ENCODE results near the gene B4GALT1.

B4GALT1 gene

DNA sequence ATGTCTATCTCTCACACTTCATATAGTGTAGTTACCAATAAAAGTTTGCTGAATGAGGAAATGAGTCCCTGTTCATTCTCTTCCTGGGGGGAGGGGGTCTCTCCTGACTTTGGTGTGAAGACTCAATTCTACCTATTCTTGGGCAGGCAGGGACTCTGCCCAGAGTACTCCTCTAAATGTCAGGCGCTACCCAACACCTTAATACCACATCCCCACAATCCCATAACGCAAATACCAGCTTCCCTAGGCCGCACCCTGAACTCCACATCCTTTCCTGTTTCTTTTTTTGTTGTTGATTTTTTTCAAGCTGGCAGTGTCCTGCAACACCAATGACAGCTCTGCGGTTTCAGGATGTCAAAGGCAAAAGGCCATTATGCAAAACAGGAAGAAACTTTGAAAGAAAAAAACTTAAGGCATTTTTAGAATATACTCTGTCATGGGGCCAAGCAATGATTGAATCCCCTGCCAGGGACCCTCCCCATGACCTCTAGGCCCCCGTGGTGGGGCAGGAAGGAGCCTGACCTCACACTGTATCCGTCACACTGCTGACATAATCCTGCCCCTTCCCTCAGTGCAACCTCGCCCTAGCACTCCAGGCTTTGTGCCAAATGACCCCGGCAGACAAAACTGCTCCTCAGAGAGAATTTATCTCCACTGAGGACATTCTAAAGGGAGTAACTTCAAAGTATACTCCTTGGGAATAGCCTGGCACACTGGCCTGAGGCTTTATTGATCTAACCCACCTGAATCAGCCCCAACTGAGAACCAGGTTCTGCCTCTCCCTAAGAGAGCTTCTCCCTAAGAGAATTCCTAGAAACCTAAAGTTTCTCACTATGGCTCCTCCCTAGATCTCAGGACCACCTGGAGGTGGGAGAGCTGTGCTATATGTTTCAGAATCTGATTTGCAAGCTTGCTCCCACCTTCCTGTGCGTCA is 8.0 kb downstream of the B4GALT1 start:
- Histone ChIP-seq H3K4me3 (ENCODE audit: low read length) (peak overlapping the region; percentile 68), H3K9ac (ENCODE audit: low read length) (peak overlapping the region; percentile 73), H3K27me3 (replicated peaks; ENCODE audit: control insufficient read depth, insufficient read depth, low read length) (no peaks in the 10 kb centered on the region), H3K4me1 (ENCODE audit: control insufficient read depth, insufficient read depth, low read length) (peaks cover 82% of the 10 kb centered on the region), H3K36me3 (ENCODE audit: control insufficient read depth, insufficient read depth, low read length, severe bottlenecking) (no peaks in the 10 kb centered on the region), H3K9me3 (ENCODE audit: control insufficient read depth, low read length) (no peaks in the 10 kb centered on the region)
- DNase-seq (ENCODE audit: low read depth) = peak; percentile 56

DNA sequence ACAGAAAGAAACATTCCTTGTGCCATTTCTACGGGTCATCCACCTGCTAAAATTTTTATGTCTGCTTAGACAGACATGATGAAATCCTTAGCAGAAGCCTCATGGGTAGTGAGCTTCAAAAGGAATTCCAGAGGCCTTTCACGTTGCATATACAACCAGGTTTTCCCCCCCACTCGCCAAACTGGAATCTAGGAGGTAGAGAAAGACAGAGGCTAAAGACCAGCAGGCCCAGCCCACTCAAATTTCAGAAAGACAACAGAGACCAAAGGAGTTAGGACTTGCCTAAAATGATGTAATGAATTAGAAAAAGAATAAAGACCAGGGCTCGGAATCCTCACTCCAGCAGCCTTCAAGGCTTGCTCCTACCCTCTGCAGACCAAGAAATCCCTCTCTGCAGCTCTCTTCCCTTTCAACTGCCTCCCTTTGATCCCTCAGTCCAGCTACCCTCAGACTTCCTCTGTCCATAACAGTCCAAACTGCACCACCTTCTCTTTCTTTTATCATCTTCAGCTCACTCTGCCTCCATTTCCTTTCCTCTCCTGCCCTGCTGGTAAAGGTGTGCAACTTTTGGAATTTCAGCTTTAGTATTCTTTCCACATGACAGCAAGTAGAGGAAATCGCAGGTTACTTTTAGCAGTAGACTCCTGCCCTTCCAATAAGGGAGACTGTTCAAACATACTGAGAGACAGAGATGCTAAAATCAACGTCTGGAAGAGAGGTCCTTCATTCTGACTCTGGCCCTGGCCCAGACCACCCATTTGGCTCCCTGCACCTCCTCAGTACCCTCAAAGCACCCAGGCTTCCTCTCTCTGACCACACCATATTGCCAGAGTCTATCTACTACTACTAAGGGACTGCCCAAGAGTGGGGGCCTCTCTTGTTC is 8.9 kb downstream of the B4GALT1 start:
- Histone ChIP-seq H3K9me3 (ENCODE audit: control insufficient read depth, low read length) (no peaks in the 10 kb centered on the region), H3K27me3 (replicated peaks; ENCODE audit: control insufficient read depth, insufficient read depth, low read length) (no peaks in the 10 kb centered on the region), H3K9ac (ENCODE audit: low read length) (peak overlapping the region; percentile 73), H3K36me3 (ENCODE audit: control insufficient read depth, insufficient read depth, low read length, severe bottlenecking) (no peaks in the 10 kb centered on the region), H3K4me3 (ENCODE audit: low read length) (peak overlapping the region; percentile 68), H3K4me1 (ENCODE audit: control insufficient read depth, insufficient read depth, low read length) (peaks cover 73% of the 10 kb centered on the region)
- DNase-seq (ENCODE audit: low read depth) = peak; percentile 42

DNA sequence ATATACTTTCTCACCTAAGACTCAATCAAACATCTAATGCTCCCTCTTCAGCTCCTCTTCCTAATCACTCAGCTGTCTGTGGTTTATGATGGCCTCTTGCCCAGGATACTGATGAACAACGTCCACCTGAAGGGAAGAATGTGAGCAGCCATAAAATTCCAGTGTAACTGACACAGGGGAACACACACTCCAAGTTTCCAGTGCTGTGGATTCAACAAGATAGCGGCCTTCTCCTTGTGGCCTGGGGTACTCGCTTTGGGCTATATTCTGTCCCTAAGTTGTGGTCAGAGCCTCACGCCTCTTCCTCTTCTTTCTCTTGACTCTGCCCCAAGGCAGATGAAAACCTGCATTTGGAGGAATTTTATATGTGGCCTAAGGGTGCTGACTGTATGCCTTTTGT is 11.7 kb downstream of the B4GALT1 start:
- Histone ChIP-seq H3K4me1 (ENCODE audit: control insufficient read depth, insufficient read depth, low read length) (peaks cover 64% of the 10 kb centered on the region), H3K36me3 (ENCODE audit: control insufficient read depth, insufficient read depth, low read length, severe bottlenecking) (no peaks in the 10 kb centered on the region)
- no peak for DNase-seq (ENCODE audit: low read depth)

DNA sequence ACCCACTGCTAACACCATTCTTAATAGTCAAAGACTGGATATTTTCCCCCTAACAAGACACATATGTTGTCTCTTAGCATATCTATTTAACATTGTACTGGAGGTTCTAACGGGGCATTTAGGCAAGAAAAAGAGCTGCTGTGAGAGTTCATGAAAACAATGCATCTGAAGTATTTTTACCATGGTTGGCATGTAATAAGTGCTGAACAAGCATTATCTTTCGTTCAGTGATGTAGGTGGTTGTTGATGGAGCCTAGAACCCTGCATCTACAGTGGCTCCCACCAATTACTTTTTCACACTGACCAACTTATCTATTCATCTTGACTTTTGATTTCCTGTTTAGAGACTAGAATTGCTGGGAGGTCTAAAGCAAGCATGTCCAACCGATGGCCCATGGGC is 12.8 kb downstream of the B4GALT1 start:
- no peak overlapping the region for H3K4me3 ChIP-seq (ENCODE audit: low read length)
- no peaks in the 10 kb centered on the region for H3K9me3 ChIP-seq (ENCODE audit: control insufficient read depth, low read length)

More for the DNA sequence above, 11.7 kb downstream of the B4GALT1 start:
- no peaks in the 10 kb centered on the region for H3K27me3 ChIP-seq (replicated peaks; ENCODE audit: control insufficient read depth, insufficient read depth, low read length)
- H3K9me3 ChIP-seq (ENCODE audit: control insufficient read depth, low read length) = no peaks in the 10 kb centered on the region
- no peak overlapping the region for H3K4me3 ChIP-seq (ENCODE audit: low read length)
- H3K9ac ChIP-seq (ENCODE audit: low read length) = no peak overlapping the region

DNA sequence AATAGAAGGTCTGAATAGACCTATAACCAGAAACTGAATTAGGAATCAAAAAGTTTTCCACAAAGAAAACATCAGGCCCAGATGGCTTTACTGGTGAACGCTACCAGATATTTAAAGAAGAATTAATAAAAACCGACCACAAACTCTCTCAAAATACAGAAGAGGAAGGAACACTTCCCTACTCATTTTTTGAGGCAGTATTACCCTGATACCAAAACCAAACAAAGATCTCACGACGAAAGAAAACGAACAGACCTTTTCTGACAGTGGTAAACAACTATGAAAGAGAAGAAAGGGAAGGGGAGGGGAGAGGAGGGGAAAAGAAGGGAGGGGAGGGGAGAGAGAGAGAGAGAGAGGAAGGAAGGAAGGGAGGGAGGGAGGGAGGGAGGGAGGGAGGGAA is 13.5 kb downstream of the B4GALT1 start:
- DNase-seq (ENCODE audit: low read depth) = no peak

More for the DNA sequence above, 12.8 kb downstream of the B4GALT1 start:
- Histone ChIP-seq H3K27me3 (replicated peaks; ENCODE audit: control insufficient read depth, insufficient read depth, low read length) (no peaks in the 10 kb centered on the region), H3K9ac (ENCODE audit: low read length) (no peak overlapping the region), H3K36me3 (ENCODE audit: control insufficient read depth, insufficient read depth, low read length, severe bottlenecking) (no peaks in the 10 kb centered on the region), H3K4me1 (ENCODE audit: control insufficient read depth, insufficient read depth, low read length) (peaks cover 60% of the 10 kb centered on the region)
- DNase-seq (ENCODE audit: low read depth) = no peak

DNA sequence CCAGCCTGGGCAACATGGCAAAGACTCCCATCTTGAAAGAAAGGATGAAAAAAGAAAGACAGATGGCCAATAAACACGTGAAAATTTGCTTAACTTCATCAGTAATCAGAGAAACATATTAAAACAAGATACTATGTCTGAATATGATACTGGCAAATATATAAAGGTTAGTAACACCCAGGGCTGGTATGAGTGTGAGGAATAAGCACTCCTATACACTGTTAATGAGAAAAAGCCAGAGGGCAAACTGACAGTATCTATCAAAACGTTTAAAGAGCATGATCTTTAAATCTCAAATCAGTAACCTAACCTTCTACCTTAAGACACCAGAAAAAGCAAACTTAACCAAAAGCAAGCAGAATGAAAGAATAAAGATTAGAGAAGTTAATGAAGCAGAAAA is 14.1 kb downstream of the B4GALT1 start:
- H3K9me3 ChIP-seq (ENCODE audit: control insufficient read depth, low read length) = no peaks in the 10 kb centered on the region
- DNase-seq (ENCODE audit: low read depth) = no peak
- H3K9ac ChIP-seq (ENCODE audit: low read length) = no peak overlapping the region
- no peaks in the 10 kb centered on the region for H3K27me3 ChIP-seq (replicated peaks; ENCODE audit: control insufficient read depth, insufficient read depth, low read length)
- no peak overlapping the region for H3K4me3 ChIP-seq (ENCODE audit: low read length)
- peaks cover 46% of the 10 kb centered on the region for H3K4me1 ChIP-seq (ENCODE audit: control insufficient read depth, insufficient read depth, low read length)
- no peaks in the 10 kb centered on the region for H3K36me3 ChIP-seq (ENCODE audit: control insufficient read depth, insufficient read depth, low read length, severe bottlenecking)

More for the DNA sequence above, 13.5 kb downstream of the B4GALT1 start:
- Histone ChIP-seq H3K4me1 (ENCODE audit: control insufficient read depth, insufficient read depth, low read length) (peaks cover 53% of the 10 kb centered on the region), H3K27me3 (replicated peaks; ENCODE audit: control insufficient read depth, insufficient read depth, low read length) (no peaks in the 10 kb centered on the region), H3K36me3 (ENCODE audit: control insufficient read depth, insufficient read depth, low read length, severe bottlenecking) (no peaks in the 10 kb centered on the region), H3K9me3 (ENCODE audit: control insufficient read depth, low read length) (no peaks in the 10 kb centered on the region), H3K9ac (ENCODE audit: low read length) (no peak overlapping the region), H3K4me3 (ENCODE audit: low read length) (no peak overlapping the region)

DNA sequence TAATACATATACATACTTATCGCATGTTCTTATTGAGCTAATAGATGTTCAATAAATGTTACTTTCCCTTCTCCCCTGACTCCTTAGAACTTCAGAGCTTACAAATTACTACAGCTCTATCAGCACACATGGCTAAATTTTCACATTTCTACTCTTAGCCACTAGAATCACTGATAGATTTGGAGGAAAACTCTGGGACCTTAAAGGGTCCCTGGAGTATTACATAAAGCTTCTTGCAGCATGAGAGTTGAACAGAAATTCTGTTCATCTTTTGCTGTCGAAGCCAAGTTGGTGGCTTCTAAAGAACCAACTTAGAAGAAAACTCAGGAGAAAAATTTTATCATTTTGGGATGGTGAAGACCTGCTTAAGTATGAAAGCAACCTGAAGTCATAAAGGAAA is 15.5 kb downstream of the B4GALT1 start:
- Histone ChIP-seq H3K9ac (ENCODE audit: low read length) (peak overlapping the region; percentile 63), H3K36me3 (ENCODE audit: control insufficient read depth, insufficient read depth, low read length, severe bottlenecking) (no peaks in the 10 kb centered on the region), H3K4me1 (ENCODE audit: control insufficient read depth, insufficient read depth, low read length) (peaks cover 32% of the 10 kb centered on the region), H3K9me3 (ENCODE audit: control insufficient read depth, low read length) (no peaks in the 10 kb centered on the region), H3K27me3 (replicated peaks; ENCODE audit: control insufficient read depth, insufficient read depth, low read length) (no peaks in the 10 kb centered on the region), H3K4me3 (ENCODE audit: low read length) (peak overlapping the region; percentile 67)
- no peak for DNase-seq (ENCODE audit: low read depth)

DNA sequence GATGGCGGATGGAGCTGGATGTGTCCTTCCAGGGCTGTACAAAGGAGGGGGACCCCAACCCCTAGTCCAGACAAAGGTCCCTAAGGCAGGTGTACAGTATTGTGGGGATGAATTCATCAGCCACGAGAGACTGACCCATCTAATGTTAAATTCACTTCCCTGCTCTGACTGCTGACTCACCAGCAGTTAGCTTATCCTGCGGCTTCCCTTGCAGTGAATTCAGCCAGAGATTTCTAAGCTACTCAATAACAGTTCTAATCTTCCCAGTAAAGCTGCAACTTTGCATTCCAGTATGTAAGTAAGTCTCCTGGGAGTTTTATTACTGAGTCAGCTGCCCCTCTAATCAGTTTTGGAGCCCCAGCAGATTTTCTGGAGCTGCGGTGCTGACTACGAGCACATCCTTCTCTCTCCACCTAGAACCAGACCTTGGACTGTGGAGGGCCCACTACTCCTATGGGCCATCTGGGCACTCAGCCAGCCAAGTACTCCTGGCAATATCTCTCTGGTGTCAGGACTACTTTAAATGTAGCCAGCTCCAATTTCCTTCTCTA is 16.1 kb downstream of the B4GALT1 start:
- no peaks in the 10 kb centered on the region for H3K27me3 ChIP-seq (replicated peaks; ENCODE audit: control insufficient read depth, insufficient read depth, low read length)
- DNase-seq (ENCODE audit: low read depth) = peak; percentile 95

DNA sequence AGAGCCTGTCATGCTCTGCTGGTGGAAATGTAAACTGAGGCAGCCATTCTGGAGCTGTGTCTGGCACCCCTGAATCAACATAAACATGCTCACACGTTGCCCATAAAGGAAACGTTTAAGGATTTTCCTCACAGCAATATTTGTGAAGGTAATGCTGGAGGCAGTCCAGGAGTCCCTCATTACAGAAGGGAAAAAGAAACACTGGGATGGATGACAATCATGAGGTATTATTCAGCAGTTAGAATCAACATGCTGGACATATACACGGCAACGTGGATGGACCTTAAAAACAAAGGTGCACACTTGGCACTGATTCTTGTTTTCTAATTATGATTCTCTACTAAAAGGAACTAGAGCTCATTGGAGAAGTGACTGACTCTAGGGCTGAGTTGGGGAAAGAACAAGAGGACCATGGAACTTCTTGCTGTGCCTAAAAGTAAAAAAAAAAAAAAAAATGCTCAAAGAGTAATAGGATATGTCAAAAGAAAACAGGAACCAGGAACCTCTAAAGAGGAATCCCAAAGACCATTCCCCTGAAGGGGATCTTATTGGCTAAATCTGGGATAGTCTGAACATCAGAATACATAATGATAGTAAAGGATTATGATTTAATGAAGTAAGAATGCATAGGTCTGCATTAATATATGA is 18.6 kb downstream of the B4GALT1 start:
- no peaks in the 10 kb centered on the region for H3K27me3 ChIP-seq (replicated peaks; ENCODE audit: control insufficient read depth, insufficient read depth, low read length)
- peaks cover 28% of the 10 kb centered on the region for H3K4me1 ChIP-seq (ENCODE audit: control insufficient read depth, insufficient read depth, low read length)
- H3K9ac ChIP-seq (ENCODE audit: low read length) = no peak overlapping the region
- no peaks in the 10 kb centered on the region for H3K9me3 ChIP-seq (ENCODE audit: control insufficient read depth, low read length)
- H3K4me3 ChIP-seq (ENCODE audit: low read length) = no peak overlapping the region
- no peaks in the 10 kb centered on the region for H3K36me3 ChIP-seq (ENCODE audit: control insufficient read depth, insufficient read depth, low read length, severe bottlenecking)
- DNase-seq (ENCODE audit: low read depth) = no peak

More for the DNA sequence above, 16.1 kb downstream of the B4GALT1 start:
- Histone ChIP-seq H3K9me3 (ENCODE audit: control insufficient read depth, low read length) (no peaks in the 10 kb centered on the region), H3K4me3 (ENCODE audit: low read length) (peak overlapping the region; percentile 67), H3K36me3 (ENCODE audit: control insufficient read depth, insufficient read depth, low read length, severe bottlenecking) (no peaks in the 10 kb centered on the region), H3K9ac (ENCODE audit: low read length) (peak overlapping the region; percentile 63), H3K4me1 (ENCODE audit: control insufficient read depth, insufficient read depth, low read length) (peaks cover 28% of the 10 kb centered on the region)

DNA sequence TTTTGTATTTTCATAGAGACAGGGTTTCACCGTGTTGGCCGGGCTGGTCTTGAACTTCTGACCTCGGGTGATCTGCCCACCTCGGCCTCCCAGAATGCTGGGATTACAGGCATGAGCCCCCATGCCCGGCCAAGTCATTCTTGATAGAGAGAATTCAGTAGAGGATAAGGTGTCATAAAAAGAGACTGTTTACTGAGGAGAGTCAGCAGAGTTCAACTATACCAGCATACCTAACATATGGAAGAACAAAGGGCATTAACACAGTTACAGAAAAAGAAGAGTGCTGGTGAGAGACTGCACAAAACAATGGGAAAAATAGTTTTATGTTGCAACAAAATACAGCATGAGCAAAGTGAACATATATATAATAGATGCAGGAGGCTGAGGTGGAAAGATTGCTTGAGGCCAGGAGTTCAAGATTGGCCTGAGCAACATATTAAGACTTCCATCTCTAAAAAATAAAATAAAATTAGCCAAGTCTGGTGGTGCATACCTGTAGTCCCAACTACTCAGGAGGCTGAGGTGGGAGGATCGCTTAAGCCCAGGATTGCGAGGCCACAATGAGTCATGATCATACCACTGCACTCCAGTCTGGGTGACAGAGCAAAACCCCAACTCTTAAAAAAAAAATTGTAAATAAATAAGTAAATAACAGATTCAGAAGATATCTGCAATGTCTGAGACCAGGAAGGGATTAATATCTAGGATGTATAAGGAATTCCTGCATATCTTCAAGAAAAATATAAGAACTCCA is 19.5 kb downstream of the B4GALT1 start:
- H3K4me1 ChIP-seq (ENCODE audit: control insufficient read depth, insufficient read depth, low read length) = peaks cover 34% of the 10 kb centered on the region
- DNase-seq (ENCODE audit: low read depth) = no peak
- H3K27me3 ChIP-seq (replicated peaks; ENCODE audit: control insufficient read depth, insufficient read depth, low read length) = no peaks in the 10 kb centered on the region
- no peaks in the 10 kb centered on the region for H3K36me3 ChIP-seq (ENCODE audit: control insufficient read depth, insufficient read depth, low read length, severe bottlenecking)
- H3K4me3 ChIP-seq (ENCODE audit: low read length) = no peak overlapping the region
- H3K9me3 ChIP-seq (ENCODE audit: control insufficient read depth, low read length) = no peaks in the 10 kb centered on the region
- H3K9ac ChIP-seq (ENCODE audit: low read length) = no peak overlapping the region

Data from adipocyte (in vitro differentiated cells).